Neural cell (in vitro differentiated cells): ENCODE data around the gene TCEAL7. TPM values are rescaled to one million over a fixed set of nuclear protein-coding genes. Genes with fewer than 3 reads are reported as not detected.

Experiments used
- H2AFZ ChIP-seq: fragments of 200-600, 300-800 bp; sonication (generic), shearing (Covaris generic); 2 replicates; pipeline ENCODE4 v1.6.0; 2014; ENCODE audit warnings: low read depth, mild to moderate bottlenecking, antibody characterized with exemption, low read length, moderate library complexity
- H3F3A ChIP-seq: fragments of 200-600 bp; shearing (Covaris generic); 2 replicates; pipeline ENCODE4 v1.6.1; 2016; ENCODE audit warnings: mild to moderate bottlenecking, moderate library complexity, mixed read lengths, antibody characterized with exemption, low read length; ENCODE audit not compliant: insufficient read depth, poor library complexity, severe bottlenecking
- H3K27ac ChIP-seq: fragments of 200-600, 300-800 bp; sonication (generic), shearing (Covaris generic); 2 replicates; pipeline ENCODE4 v1.5.1; 2014; ENCODE audit warnings: mild to moderate bottlenecking, low read length, moderate library complexity
- H3K27me3 ChIP-seq: fragments of 300-800, 200-600 bp; sonication (generic), shearing (Covaris generic); 2 replicates; pipeline ENCODE4 v1.6.0; 2014; ENCODE audit warnings: mild to moderate bottlenecking, low read depth, low read length, moderate library complexity; ENCODE audit not compliant: insufficient read depth
- H3K36me3 ChIP-seq: fragments of 300-800, 200-600 bp; sonication (generic), shearing (Covaris generic); 2 replicates; pipeline ENCODE4 v1.5.1; 2014; ENCODE audit warnings: mild to moderate bottlenecking, antibody characterized with exemption, low read length, moderate library complexity; ENCODE audit not compliant: insufficient read depth
- H3K4me2 ChIP-seq: fragments of 300-800, 200-600 bp; sonication (generic), shearing (Covaris generic); 2 replicates; pipeline ENCODE4 v1.6.0; 2014; ENCODE audit warnings: mild to moderate bottlenecking, low read length
- H3K4me3 ChIP-seq: fragments of 300-800, 200-600 bp; sonication (generic), shearing (Covaris generic); 2 replicates; pipeline ENCODE4 v1.5.1; 2014; ENCODE audit warnings: mild to moderate bottlenecking, low read length, moderate library complexity
- H3K79me2 ChIP-seq: fragments of 200-600 bp; shearing (Covaris generic); replicated peaks from 2 replicates; pipeline ENCODE4 v1.6.0; 2014; ENCODE audit warnings: mild to moderate bottlenecking, low read length, moderate library complexity; ENCODE audit not compliant: insufficient read depth
- H3K9ac ChIP-seq: fragments of 300-800, 200-600 bp; sonication (generic), shearing (Covaris generic); 2 replicates; pipeline ENCODE4 v1.6.1; 2016; ENCODE audit warnings: mild to moderate bottlenecking, low read length, mixed read lengths
- H3K9me2 ChIP-seq: fragments of 200-600 bp; shearing (Covaris generic); 2 replicates; pipeline ENCODE4 v1.6.1; 2016; ENCODE audit warnings: mild to moderate bottlenecking, low read length, mixed read lengths; ENCODE audit not compliant: insufficient read depth
- H3K9me3 ChIP-seq: fragments of 200-600, 300-800 bp; sonication (generic), shearing (Covaris generic); 2 replicates; pipeline ENCODE4 v1.6.1; 2016; ENCODE audit warnings: mild to moderate bottlenecking, mixed run types, low read length, moderate library complexity, mixed read lengths
- H4K20me1 ChIP-seq: fragments of 200-600 bp; shearing (Covaris generic); 2 replicates; pipeline ENCODE4 v1.6.1; 2016; ENCODE audit warnings: mild to moderate bottlenecking, mixed run types; ENCODE audit not compliant: insufficient read depth
- CTCF ChIP-seq: fragments of 450-650 bp; IDR thresholded peaks from 2 replicates; pipeline ENCODE4 v1.5.1; 2014; ENCODE audit warnings: antibody characterized with exemption, mild to moderate bottlenecking, moderate library complexity; ENCODE audit not compliant: poor library complexity, severe bottlenecking
- EP300 ChIP-seq: fragments of 450-650 bp; conservative IDR thresholded peaks from 2 replicates; pipeline ENCODE4 v1.6.1; 2014; ENCODE audit warnings: antibody characterized with exemption, mild to moderate bottlenecking, moderate library complexity; ENCODE audit not compliant: poor library complexity, severe bottlenecking
- EZH2 ChIP-seq: fragments of 200-600, 300-800 bp; shearing (Covaris generic), sonication (generic); IDR thresholded peaks from 2 replicates; pipeline ENCODE4 v1.6.1; 2014; ENCODE audit warnings: antibody characterized with exemption, low read length, borderline replicate concordance, mild to moderate bottlenecking; ENCODE audit not compliant: insufficient read depth, poor library complexity, severe bottlenecking
- MXI1 ChIP-seq: fragments of 450-650 bp; conservative IDR thresholded peaks from 2 replicates; pipeline ENCODE4 v1.6.1; 2014; ENCODE audit warnings: antibody characterized with exemption, mild to moderate bottlenecking; ENCODE audit not compliant: poor library complexity, severe bottlenecking
- POLR2AphosphoS5 ChIP-seq: IDR thresholded peaks from 2 replicates; pipeline ENCODE4 v1.6.1; 2012
- RAD21 ChIP-seq: fragments of 450-650 bp; conservative IDR thresholded peaks from 2 replicates; pipeline ENCODE4 v1.6.1; 2014; ENCODE audit warnings: antibody characterized with exemption, mild to moderate bottlenecking, moderate library complexity
- REST ChIP-seq: IDR thresholded peaks from 2 replicates; pipeline ENCODE4 v1.6.1; 2012; ENCODE audit warnings: borderline replicate concordance
- SMC3 ChIP-seq: fragments of 450-650 bp; conservative IDR thresholded peaks from 2 replicates; pipeline ENCODE4 v1.6.1; 2014; ENCODE audit warnings: antibody characterized with exemption, mild to moderate bottlenecking, moderate library complexity; ENCODE audit not compliant: poor library complexity
- TAF1 ChIP-seq: IDR thresholded peaks from 2 replicates; pipeline ENCODE4 v1.6.1; 2012; ENCODE audit warnings: low read depth
- polyA plus RNA-seq: library from polyadenylated mRNA; depleted of rRNA; stranded (reverse); fragments of >200 nt; gene quantifications from 2 replicates; pipeline ENCODE4 v1.2.3, GENCODE V29; 2014

Gene TCEAL7
- polyA plus RNA-seq, 1 donor from 2014 or later, result 203 TPM

- H3K4me2 ChIP-seq, result no peak overlapping the region
- H3K4me3 ChIP-seq, result no peak overlapping the region
- no peaks in the 10 kb centered on the region for H3K36me3 ChIP-seq
- no peaks in the 10 kb centered on the region for H3K9me2 ChIP-seq
- H3K9me3 ChIP-seq, result no peaks in the 10 kb centered on the region
- H3K27me3 ChIP-seq, result no peaks in the 10 kb centered on the region
- peaks cover 12% of the 10 kb centered on the region for H3K79me2 ChIP-seq
- TF ChIP-seq SMC3, result no peak
- no peak for TF ChIP-seq TAF1
- TF ChIP-seq EZH2, result no peak
- TF ChIP-seq POLR2AphosphoS5, result no peak
- no peak for TF ChIP-seq REST
- TF ChIP-seq EP300, result no peak
- TF ChIP-seq CTCF, result no peak
- TF ChIP-seq MXI1, result no peak
- TF ChIP-seq RAD21, result no peak
- no peak overlapping the region for H3K27ac ChIP-seq
- H2AFZ ChIP-seq, result no peak overlapping the region
- no peaks in the 10 kb centered on the region for H3F3A ChIP-seq
- H4K20me1 ChIP-seq, result no peaks in the 10 kb centered on the region
- no peak overlapping the region for H3K9ac ChIP-seq
Measured at GRCh38 chrX:103373581-103373980, 43.5 kb downstream of the TCEAL7 start.

GRCh38 chrX:103376118-103376978, 46.3 kb downstream of the TCEAL7 start, which contains the start of gene BEX3:
Gene BEX3, plus strand, starts transcription at chrX:103376538. Its CDS starts 984 bp downstream, at chrX:103377522.
- peak within 1 kb of the TSS; percentile 71 for H3K4me3 ChIP-seq
- H3K9me3 ChIP-seq, result no peaks in the 10 kb centered on the region
- H3K79me2 ChIP-seq, result peaks cover 15% of the 10 kb centered on the region
- H3K9ac ChIP-seq, result peak within 1 kb of the TSS; percentile 92
- H3K27me3 ChIP-seq, result no peaks in the 10 kb centered on the region
- peak; percentile 98 for TF ChIP-seq POLR2AphosphoS5
- TF ChIP-seq MXI1, result peak; percentile 37
- no peak for TF ChIP-seq EZH2
- peak; percentile 23 for TF ChIP-seq RAD21
- TF ChIP-seq EP300, result peak; percentile 61
- TF ChIP-seq REST, result peak; percentile 41
- peak; percentile 35 for TF ChIP-seq SMC3
- peak; percentile 36 for TF ChIP-seq CTCF
- peak; percentile 42 for TF ChIP-seq TAF1
- no peaks in the 10 kb centered on the region for H3K36me3 ChIP-seq
- no peaks in the 10 kb centered on the region for H4K20me1 ChIP-seq
- no peaks in the 10 kb centered on the region for H3F3A ChIP-seq
- H3K9me2 ChIP-seq, result no peaks in the 10 kb centered on the region
- H2AFZ ChIP-seq, result peak within 1 kb of the TSS; percentile 72
- peak within 1 kb of the TSS; percentile 93 for H3K27ac ChIP-seq
- H3K4me2 ChIP-seq, result peak within 1 kb of the TSS; percentile 65
